Neural cell (in vitro differentiated cells): ENCODE results near the gene DCHS1. TPM values are rescaled to one million over a fixed set of nuclear protein-coding genes. Genes with fewer than 3 reads are reported as not detected.

ENCODE experiments used
- H2AFZ ChIP-seq: fragments of 200-600, 300-800 bp; sonication (generic), shearing (Covaris generic); 2 replicates; pipeline ENCODE4 v1.6.0; 2014; ENCODE audit warnings: low read depth, mild to moderate bottlenecking, antibody characterized with exemption, low read length, moderate library complexity
- H3F3A ChIP-seq: fragments of 200-600 bp; shearing (Covaris generic); 2 replicates; pipeline ENCODE4 v1.6.1; 2016; ENCODE audit warnings: mild to moderate bottlenecking, moderate library complexity, mixed read lengths, antibody characterized with exemption, low read length; ENCODE audit not compliant: insufficient read depth, poor library complexity, severe bottlenecking
- H3K27ac ChIP-seq: fragments of 200-600, 300-800 bp; sonication (generic), shearing (Covaris generic); 2 replicates; pipeline ENCODE4 v1.5.1; 2014; ENCODE audit warnings: mild to moderate bottlenecking, low read length, moderate library complexity
- H3K27me3 ChIP-seq: fragments of 300-800, 200-600 bp; sonication (generic), shearing (Covaris generic); 2 replicates; pipeline ENCODE4 v1.6.0; 2014; ENCODE audit warnings: mild to moderate bottlenecking, low read depth, low read length, moderate library complexity; ENCODE audit not compliant: insufficient read depth
- H3K36me3 ChIP-seq: fragments of 300-800, 200-600 bp; sonication (generic), shearing (Covaris generic); 2 replicates; pipeline ENCODE4 v1.5.1; 2014; ENCODE audit warnings: mild to moderate bottlenecking, antibody characterized with exemption, low read length, moderate library complexity; ENCODE audit not compliant: insufficient read depth
- H3K4me2 ChIP-seq: fragments of 300-800, 200-600 bp; sonication (generic), shearing (Covaris generic); 2 replicates; pipeline ENCODE4 v1.6.0; 2014; ENCODE audit warnings: mild to moderate bottlenecking, low read length
- H3K4me3 ChIP-seq: fragments of 300-800, 200-600 bp; sonication (generic), shearing (Covaris generic); 2 replicates; pipeline ENCODE4 v1.5.1; 2014; ENCODE audit warnings: mild to moderate bottlenecking, low read length, moderate library complexity
- H3K79me2 ChIP-seq: fragments of 200-600 bp; shearing (Covaris generic); replicated peaks from 2 replicates; pipeline ENCODE4 v1.6.0; 2014; ENCODE audit warnings: mild to moderate bottlenecking, low read length, moderate library complexity; ENCODE audit not compliant: insufficient read depth
- H3K9ac ChIP-seq: fragments of 300-800, 200-600 bp; sonication (generic), shearing (Covaris generic); 2 replicates; pipeline ENCODE4 v1.6.1; 2016; ENCODE audit warnings: mild to moderate bottlenecking, low read length, mixed read lengths
- H3K9me2 ChIP-seq: fragments of 200-600 bp; shearing (Covaris generic); 2 replicates; pipeline ENCODE4 v1.6.1; 2016; ENCODE audit warnings: mild to moderate bottlenecking, low read length, mixed read lengths; ENCODE audit not compliant: insufficient read depth
- H3K9me3 ChIP-seq: fragments of 200-600, 300-800 bp; sonication (generic), shearing (Covaris generic); 2 replicates; pipeline ENCODE4 v1.6.1; 2016; ENCODE audit warnings: mild to moderate bottlenecking, mixed run types, low read length, moderate library complexity, mixed read lengths
- H4K20me1 ChIP-seq: fragments of 200-600 bp; shearing (Covaris generic); 2 replicates; pipeline ENCODE4 v1.6.1; 2016; ENCODE audit warnings: mild to moderate bottlenecking, mixed run types; ENCODE audit not compliant: insufficient read depth
- CTCF ChIP-seq: fragments of 450-650 bp; IDR thresholded peaks from 2 replicates; pipeline ENCODE4 v1.5.1; 2014; ENCODE audit warnings: antibody characterized with exemption, mild to moderate bottlenecking, moderate library complexity; ENCODE audit not compliant: poor library complexity, severe bottlenecking
- EP300 ChIP-seq: fragments of 450-650 bp; conservative IDR thresholded peaks from 2 replicates; pipeline ENCODE4 v1.6.1; 2014; ENCODE audit warnings: antibody characterized with exemption, mild to moderate bottlenecking, moderate library complexity; ENCODE audit not compliant: poor library complexity, severe bottlenecking
- EZH2 ChIP-seq: fragments of 200-600, 300-800 bp; shearing (Covaris generic), sonication (generic); IDR thresholded peaks from 2 replicates; pipeline ENCODE4 v1.6.1; 2014; ENCODE audit warnings: antibody characterized with exemption, low read length, borderline replicate concordance, mild to moderate bottlenecking; ENCODE audit not compliant: insufficient read depth, poor library complexity, severe bottlenecking
- MXI1 ChIP-seq: fragments of 450-650 bp; conservative IDR thresholded peaks from 2 replicates; pipeline ENCODE4 v1.6.1; 2014; ENCODE audit warnings: antibody characterized with exemption, mild to moderate bottlenecking; ENCODE audit not compliant: poor library complexity, severe bottlenecking
- POLR2AphosphoS5 ChIP-seq: IDR thresholded peaks from 2 replicates; pipeline ENCODE4 v1.6.1; 2012
- RAD21 ChIP-seq: fragments of 450-650 bp; conservative IDR thresholded peaks from 2 replicates; pipeline ENCODE4 v1.6.1; 2014; ENCODE audit warnings: antibody characterized with exemption, mild to moderate bottlenecking, moderate library complexity
- REST ChIP-seq: IDR thresholded peaks from 2 replicates; pipeline ENCODE4 v1.6.1; 2012; ENCODE audit warnings: borderline replicate concordance
- SMC3 ChIP-seq: fragments of 450-650 bp; conservative IDR thresholded peaks from 2 replicates; pipeline ENCODE4 v1.6.1; 2014; ENCODE audit warnings: antibody characterized with exemption, mild to moderate bottlenecking, moderate library complexity; ENCODE audit not compliant: poor library complexity
- TAF1 ChIP-seq: IDR thresholded peaks from 2 replicates; pipeline ENCODE4 v1.6.1; 2012; ENCODE audit warnings: low read depth
- polyA plus RNA-seq: library from polyadenylated mRNA; depleted of rRNA; stranded (reverse); fragments of >200 nt; gene quantifications from 2 replicates; pipeline ENCODE4 v1.2.3, GENCODE V29; 2014

Gene DCHS1
- polyA plus RNA-seq, 1 donor from 2014 or later: 30.1 TPM

GRCh38 chr11:6646071-6646470 is 9.5 kb downstream of the DCHS1 start:
- no peaks in the 10 kb centered on the region for H3K9me2 ChIP-seq
- no peak overlapping the region for H3K27ac ChIP-seq
- H3K27me3 ChIP-seq: no peaks in the 10 kb centered on the region
- no peak for TF ChIP-seq POLR2AphosphoS5
- TF ChIP-seq CTCF: no peak
- no peak for TF ChIP-seq REST
- no peak for TF ChIP-seq EZH2
- no peak for TF ChIP-seq TAF1
- TF ChIP-seq MXI1: no peak
- no peak for TF ChIP-seq EP300
- TF ChIP-seq RAD21: no peak
- no peaks in the 10 kb centered on the region for H3F3A ChIP-seq
- no peak overlapping the region for H3K4me2 ChIP-seq
- H3K79me2 ChIP-seq: peaks cover 86% of the 10 kb centered on the region
- H4K20me1 ChIP-seq: peaks cover 71% of the 10 kb centered on the region
- no peaks in the 10 kb centered on the region for H3K36me3 ChIP-seq
- H3K9me3 ChIP-seq: no peaks in the 10 kb centered on the region
- H3K9ac ChIP-seq: peak overlapping the region; percentile 11
- H2AFZ ChIP-seq: no peak overlapping the region
- peak overlapping the region; percentile 35 for H3K4me3 ChIP-seq

GRCh38 chr11:6642957-6643356 is 12.7 kb downstream of the DCHS1 start:
- TF ChIP-seq EZH2 (no peak), SMC3 (no peak), TAF1 (no peak), REST (no peak), MXI1 (no peak), POLR2AphosphoS5 (no peak), EP300 (no peak), CTCF (no peak), RAD21 (no peak)
- H3K9me3 ChIP-seq: no peaks in the 10 kb centered on the region
- H4K20me1 ChIP-seq: peaks cover 79% of the 10 kb centered on the region
- no peak overlapping the region for H3K9ac ChIP-seq
- H3K36me3 ChIP-seq: no peaks in the 10 kb centered on the region
- H3K4me3 ChIP-seq: no peak overlapping the region
- H3K27ac ChIP-seq: no peak overlapping the region
- no peaks in the 10 kb centered on the region for H3K27me3 ChIP-seq
- H3K79me2 ChIP-seq: peaks cover 81% of the 10 kb centered on the region
- H3F3A ChIP-seq: no peaks in the 10 kb centered on the region
- H3K9me2 ChIP-seq: no peaks in the 10 kb centered on the region
- no peak overlapping the region for H2AFZ ChIP-seq
- H3K4me2 ChIP-seq: no peak overlapping the region
